Stomach (tissue), 9 donors: ENCODE results near the gene PAK6. TPM values are rescaled to one million over a fixed set of nuclear protein-coding genes. Genes with fewer than 3 reads are reported as not detected.
A peak's percentile ranks its signal among the peaks of the same experiment; 100 is the strongest.

ENCODE experiments used
- DNase-seq, 2 donors: peaks; one replicate each; pipeline versions ENCODE4 v3.0.0 to v3.0.0-alpha.2; 2013 to 2019
- H3K27ac ChIP-seq, 5 donors: fragments of 200-600 bp in 4 of 5; sonication (generic) in 4 of 5; one replicate each; pipeline ENCODE4 v1.5.1; 2013 to 2019; ENCODE audit warnings: mild to moderate bottlenecking in 1 of 5, moderate library complexity in 1 of 5
- H3K27me3 ChIP-seq, 3 donors: fragments of 200-600 bp; sonication (generic); one replicate each; pipeline ENCODE4 v1.5.1; 2017 to 2019; ENCODE audit warnings: mixed run types in 1 of 3
- H3K36me3 ChIP-seq, 4 donors: fragments of 200-600 bp; sonication (generic); 1 replicate in 3 of 4; 2 replicates in 1 of 4; pipeline ENCODE4 v1.5.1; 2016 to 2019
- H3K4me1 ChIP-seq, 4 donors: fragments of 200-600 bp; sonication (generic); one replicate each; pipeline ENCODE4 v1.5.1; 2016 to 2019
- H3K4me3 ChIP-seq, 4 donors: fragments of 200-600 bp; sonication (generic) in 3 of 4; one replicate each; pipeline ENCODE4 v1.5.1; 2016 to 2019; ENCODE audit warnings: mild to moderate bottlenecking in 1 of 4
- H3K9me3 ChIP-seq, 4 donors: fragments of 200-600 bp; sonication (generic); one replicate each; pipeline ENCODE4 v1.5.1; 2016 to 2019
- CTCF ChIP-seq, 7 experiments: fragments of 450-650 bp in 4 of 7; fragments of 200-600 bp in 3 of 7; sonication (generic) in 3 of 7; IDR thresholded peaks; one replicate each; pipeline ENCODE4 v1.5.1; 2016 to 2019; ENCODE audit warnings: antibody characterized with exemption in 7 of 7, control low read depth in 2 of 7, mild to moderate bottlenecking in 1 of 7
- EP300 ChIP-seq: sonication (generic); formaldehyde crosslinking; IDR thresholded peaks from one replicate; pipeline ENCODE4 v1.6.1; 2017; ENCODE audit warnings: antibody characterized with exemption
- POLR2A ChIP-seq, 4 donors: fragments of 450-650 bp; IDR thresholded peaks; one replicate each; pipeline ENCODE4 v1.6.1; 2016; ENCODE audit warnings: antibody characterized with exemption in 4 of 4, control low read depth in 2 of 4, mild to moderate bottlenecking in 1 of 4, moderate library complexity in 1 of 4
- POLR2AphosphoS5 ChIP-seq, 3 donors: sonication (generic); formaldehyde crosslinking; IDR thresholded peaks; one replicate each; pipeline ENCODE4 v1.6.1; 2016; ENCODE audit warnings: antibody characterized with exemption in 3 of 3
- WGBS, 5 donors: extraction: QIAGEN DNeasy Blood & Tissue Kit in 3 of 5; methylation state at CpG; one replicate each; pipeline versions ENCODE4 v1.1.5 to v1.1.7; 2013 to 2018; 5-methylcytosine and 5-hydroxymethylcytosine counted together
- intact Hi-C: fragments of 100-400 bp; cut with DNase I; formaldehyde crosslinking; loops from one replicate; pipeline ENCODE4 v1.15.1; 2023; ENCODE audit warnings: low total_unique reads
- polyA plus RNA-seq, 3 donors: library from polyadenylated mRNA; stranded (reverse); fragments of 200-250 nt; gene quantifications; one replicate each; pipeline ENCODE4 v1.2.3, GENCODE V29; 2013
- total RNA-seq, 5 donors: library from RNA; depleted of rRNA; stranded (reverse); fragments of >200 nt; gene quantifications; one replicate each; pipeline versions ENCODE4 v1.1.0 to v1.2.3, GENCODE V29; 2014 to 2016
- donor health status: healthy with polysubstance abuse.
- donor health status: Bipolar disorder and iron deficiency.
- donor health status: healthy.

The PAK6 gene
- total and polyA plus RNA-seq, 8 donors, result under 0.01 to 91.9 (median 6.2) TPM

- WGBS, 5 donors, result 67 to 86% (median 70%) methylated on average over 2 to 8 of the region's 8 CpGs
- Histone ChIP-seq H3K27ac (no peak overlapping the region), H3K9me3 (no peaks in the 10 kb centered on the region), H3K4me1 (peaks cover 3 to 12% (median 8%) of the 10 kb centered on the region in 4 donors), H3K27me3 (peaks cover 0 to 14% (median under 1%) of the 10 kb centered on the region in 3 donors), H3K36me3 (no peaks in the 10 kb centered on the region), H3K4me3 (no peak overlapping the region)
- intact Hi-C loops, result no loop called here
- TF ChIP-seq EP300 (no peak), POLR2A (IDR thresholded peaks at IDR 0.05) (no peak), CTCF (IDR thresholded peaks at IDR 0.05) (no peak), POLR2AphosphoS5 (IDR thresholded peaks at IDR 0.05) (no peak)
- DNase-seq, result no peak
These were observed 19.7 kb downstream of the PAK6 start for GRCh38 chr15:40258544-40258943.

GRCh38 chr15:40259021-40259420, 20.2 kb downstream of the PAK6 start:
- no peaks in the 10 kb centered on the region for H3K36me3 ChIP-seq
- intact Hi-C loops, result no loop called here
- H3K4me3 ChIP-seq, result no peak overlapping the region
- TF ChIP-seq CTCF (IDR thresholded peaks at IDR 0.05) (no peak), EP300 (no peak), POLR2AphosphoS5 (IDR thresholded peaks at IDR 0.05) (no peak), POLR2A (IDR thresholded peaks at IDR 0.05) (no peak)
- peaks cover 0 to 9% (median 0%) of the 10 kb centered on the region in 3 donors for H3K27me3 ChIP-seq
- no peak overlapping the region for H3K27ac ChIP-seq
- WGBS, 5 donors, result 50 to 79% (median 78%) methylated on average over 1 to 7 of the region's 7 CpGs
- no peak for DNase-seq
- H3K9me3 ChIP-seq, result no peaks in the 10 kb centered on the region
- peaks cover 0 to 11% (median 3%) of the 10 kb centered on the region in 4 donors for H3K4me1 ChIP-seq

- no peak for TF ChIP-seq POLR2AphosphoS5 (IDR thresholded peaks at IDR 0.05)
- intact Hi-C loops, result no loop called here
- Histone ChIP-seq H3K4me1 (peaks cover 0 to 21% (median 2%) of the 10 kb centered on the region in 4 donors), H3K27ac (peak overlapping the region in 1 of 5 donors; percentile 63), H3K9me3 (no peaks in the 10 kb centered on the region), H3K4me3 (no peak overlapping the region), H3K27me3 (no peaks in the 10 kb centered on the region), H3K36me3 (peaks cover 0 to 16% (median 11%) of the 10 kb centered on the region in 4 donors)
- DNase-seq, result no peak
- 77 to 85% (median 81%) methylated on average over 12 of the region's 12 CpGs for WGBS, 5 donors
These were observed 24.3 kb downstream of the PAK6 start for GRCh38 chr15:40263024-40263754.

- Histone ChIP-seq H3K9me3 (no peaks in the 10 kb centered on the region), H3K4me1 (peaks cover 0 to 21% (median 2%) of the 10 kb centered on the region in 4 donors), H3K4me3 (no peak overlapping the region), H3K27ac (no peak overlapping the region), H3K36me3 (peaks cover 0 to 16% (median 11%) of the 10 kb centered on the region in 4 donors), H3K27me3 (no peaks in the 10 kb centered on the region)
- no peak for DNase-seq
- WGBS, 5 donors, result 77 to 90% (median 86%) methylated on average over 16 of the region's 16 CpGs
- TF ChIP-seq CTCF (IDR thresholded peaks at IDR 0.05) (no peak), POLR2A (IDR thresholded peaks at IDR 0.05) (no peak), EP300 (no peak), POLR2AphosphoS5 (IDR thresholded peaks at IDR 0.05) (no peak)
- intact Hi-C loops, result no loop called here
These were observed 25.7 kb downstream of the PAK6 start for GRCh38 chr15:40264321-40265153.
